IPS-15b (cell line): Measurements from ENCODE around the gene ANKRD31.

Source experiments
- H3K27me3 ChIP-seq: one replicate; pipeline ENCODE4 v1.6.1; 2013; ENCODE audit warnings: low read length; ENCODE audit not compliant: control insufficient read depth, insufficient read depth
- H3K36me3 ChIP-seq: one replicate; pipeline ENCODE4 v1.6.1; 2013; ENCODE audit warnings: low read length; ENCODE audit not compliant: control insufficient read depth, insufficient read depth
- H3K4me1 ChIP-seq: one replicate; pipeline ENCODE4 v1.6.1; 2013; ENCODE audit warnings: mild to moderate bottlenecking, low read length; ENCODE audit not compliant: control insufficient read depth, insufficient read depth
- H3K4me3 ChIP-seq: one replicate; pipeline ENCODE4 v1.5.1; 2013; ENCODE audit warnings: low read depth, low read length
- H3K9ac ChIP-seq: one replicate; pipeline ENCODE4 v1.6.1; 2013; ENCODE audit warnings: low read depth, mild to moderate bottlenecking, low read length
- H3K9me3 ChIP-seq: one replicate; pipeline ENCODE4 v1.6.1; 2013; ENCODE audit warnings: mild to moderate bottlenecking, low read length; ENCODE audit not compliant: control insufficient read depth, insufficient read depth

The ANKRD31 gene

GRCh38 chr5:75214928-75215327, 21.8 kb downstream of the ANKRD31 start:
- Histone ChIP-seq H3K36me3 (no peaks in the 10 kb centered on the region), H3K4me1 (no peaks in the 10 kb centered on the region), H3K27me3 (no peaks in the 10 kb centered on the region), H3K9me3 (no peaks in the 10 kb centered on the region), H3K9ac (no peak overlapping the region), H3K4me3 (no peak overlapping the region)

GRCh38 chr5:75214409-75214808, 22.3 kb downstream of the ANKRD31 start:
- Histone ChIP-seq H3K27me3 (no peaks in the 10 kb centered on the region), H3K9me3 (no peaks in the 10 kb centered on the region), H3K4me3 (no peak overlapping the region), H3K4me1 (no peaks in the 10 kb centered on the region), H3K36me3 (no peaks in the 10 kb centered on the region), H3K9ac (no peak overlapping the region)

- no peaks in the 10 kb centered on the region for H3K36me3 ChIP-seq
- H3K4me1 ChIP-seq: no peaks in the 10 kb centered on the region
These were observed 33.1 kb downstream of the ANKRD31 start for GRCh38 chr5:75203604-75204003.

GRCh38 chr5:75202935-75203334, 33.7 kb downstream of the ANKRD31 start:
- no peak overlapping the region for H3K9ac ChIP-seq
- no peaks in the 10 kb centered on the region for H3K9me3 ChIP-seq
- no peaks in the 10 kb centered on the region for H3K27me3 ChIP-seq
- no peak overlapping the region for H3K4me3 ChIP-seq
- no peaks in the 10 kb centered on the region for H3K4me1 ChIP-seq
- H3K36me3 ChIP-seq: no peaks in the 10 kb centered on the region

More at GRCh38 chr5:75203604-75204003, 33.1 kb downstream of the ANKRD31 start:
- Histone ChIP-seq H3K4me3 (no peak overlapping the region), H3K9ac (no peak overlapping the region), H3K9me3 (no peaks in the 10 kb centered on the region), H3K27me3 (no peaks in the 10 kb centered on the region)

GRCh38 chr5:75200776-75201175, 35.9 kb downstream of the ANKRD31 start:
- Histone ChIP-seq H3K27me3 (no peaks in the 10 kb centered on the region), H3K4me3 (no peak overlapping the region), H3K4me1 (no peaks in the 10 kb centered on the region), H3K36me3 (no peaks in the 10 kb centered on the region), H3K9me3 (no peaks in the 10 kb centered on the region), H3K9ac (no peak overlapping the region)

DNA sequence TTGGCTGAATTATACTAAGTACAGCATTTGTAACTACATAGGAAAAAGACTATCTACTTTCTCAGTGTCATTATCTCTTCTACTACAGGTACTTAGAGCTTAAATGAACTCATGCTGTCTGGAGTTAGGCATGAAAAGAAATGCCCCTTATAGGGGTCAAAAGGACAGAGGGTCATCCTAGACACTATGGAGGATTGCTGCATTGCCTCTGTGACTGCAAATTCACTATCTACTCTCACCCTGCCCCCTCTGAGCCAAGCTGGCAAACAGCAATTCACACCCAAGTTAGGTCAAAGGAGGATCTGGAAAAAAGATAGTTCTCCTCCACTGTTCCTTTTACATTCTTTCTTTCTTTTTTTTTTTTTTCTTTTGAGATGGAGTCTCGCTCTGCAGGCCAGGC, 36.7 kb downstream of the ANKRD31 start:
- Histone ChIP-seq H3K27me3 (no peaks in the 10 kb centered on the region), H3K4me1 (no peaks in the 10 kb centered on the region), H3K9me3 (no peaks in the 10 kb centered on the region), H3K4me3 (no peak overlapping the region), H3K36me3 (no peaks in the 10 kb centered on the region), H3K9ac (no peak overlapping the region)

GRCh38 chr5:75199071-75199470, 37.6 kb downstream of the ANKRD31 start:
- no peaks in the 10 kb centered on the region for H3K4me1 ChIP-seq
- H3K4me3 ChIP-seq: no peak overlapping the region
- H3K9ac ChIP-seq: no peak overlapping the region
- no peaks in the 10 kb centered on the region for H3K9me3 ChIP-seq
- H3K27me3 ChIP-seq: no peaks in the 10 kb centered on the region
- no peaks in the 10 kb centered on the region for H3K36me3 ChIP-seq

DNA sequence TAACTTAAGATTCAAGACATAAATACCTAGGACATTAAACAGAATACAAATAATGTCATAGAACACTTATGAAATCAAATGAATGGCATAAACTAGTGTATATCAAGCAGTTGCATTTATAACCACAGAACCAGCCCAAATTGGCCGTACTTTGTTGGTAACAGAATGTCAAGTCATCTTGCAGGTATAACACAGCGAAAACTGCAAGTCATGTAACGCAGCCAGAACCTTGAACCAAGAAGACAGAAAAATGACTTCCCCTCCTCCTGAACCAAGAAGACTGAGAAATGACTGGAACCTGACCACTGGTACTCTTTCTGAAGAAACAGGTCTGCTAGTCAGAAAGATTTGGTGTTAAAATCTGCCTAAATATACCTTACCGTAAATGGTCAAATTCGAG, 38.9 kb downstream of the ANKRD31 start:
- Histone ChIP-seq H3K4me3 (no peak overlapping the region), H3K4me1 (no peaks in the 10 kb centered on the region)

GRCh38 chr5:75192804-75193203, 43.9 kb downstream of the ANKRD31 start:
- Histone ChIP-seq H3K4me3 (no peak overlapping the region), H3K9me3 (no peaks in the 10 kb centered on the region), H3K9ac (no peak overlapping the region), H3K27me3 (no peaks in the 10 kb centered on the region), H3K36me3 (no peaks in the 10 kb centered on the region), H3K4me1 (no peaks in the 10 kb centered on the region)

More for the DNA sequence above, 38.9 kb downstream of the ANKRD31 start:
- no peak overlapping the region for H3K9ac ChIP-seq
- no peaks in the 10 kb centered on the region for H3K27me3 ChIP-seq
- no peaks in the 10 kb centered on the region for H3K36me3 ChIP-seq
- no peaks in the 10 kb centered on the region for H3K9me3 ChIP-seq

DNA sequence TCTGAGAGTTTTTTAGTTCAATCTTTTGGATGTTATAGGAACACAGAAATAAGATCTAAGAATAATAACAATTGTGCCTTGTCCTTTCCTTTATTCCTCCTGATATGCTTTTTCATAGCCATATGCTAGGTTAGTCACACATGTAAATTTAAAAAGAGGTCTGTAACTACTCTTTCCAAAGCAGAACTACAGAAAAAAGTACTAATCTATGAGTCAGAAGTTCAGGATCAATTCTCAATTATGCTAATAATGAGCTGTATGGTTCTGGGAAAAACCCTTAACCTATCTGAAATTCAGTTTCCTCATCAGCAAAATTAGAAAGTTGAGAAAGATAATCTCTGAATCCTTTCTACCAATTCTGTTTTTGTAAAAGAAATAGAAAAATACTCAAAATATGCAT, 44.4 kb downstream of the ANKRD31 start:
- no peaks in the 10 kb centered on the region for H3K36me3 ChIP-seq
- H3K4me3 ChIP-seq: no peak overlapping the region
- H3K9me3 ChIP-seq: no peaks in the 10 kb centered on the region

GRCh38 chr5:75190227-75190626, 46.5 kb downstream of the ANKRD31 start:
- no peak overlapping the region for H3K9ac ChIP-seq
- H3K36me3 ChIP-seq: no peaks in the 10 kb centered on the region
- no peaks in the 10 kb centered on the region for H3K4me1 ChIP-seq
- no peak overlapping the region for H3K4me3 ChIP-seq
- no peaks in the 10 kb centered on the region for H3K9me3 ChIP-seq
- H3K27me3 ChIP-seq: no peaks in the 10 kb centered on the region

More for the DNA sequence above, 44.4 kb downstream of the ANKRD31 start:
- no peak overlapping the region for H3K9ac ChIP-seq
- H3K27me3 ChIP-seq: no peaks in the 10 kb centered on the region
- H3K4me1 ChIP-seq: no peaks in the 10 kb centered on the region

GRCh38 chr5:75189353-75189752, 47.3 kb downstream of the ANKRD31 start:
- H3K4me3 ChIP-seq: no peak overlapping the region
- no peak overlapping the region for H3K9ac ChIP-seq
- no peaks in the 10 kb centered on the region for H3K9me3 ChIP-seq
- no peaks in the 10 kb centered on the region for H3K36me3 ChIP-seq
- no peaks in the 10 kb centered on the region for H3K27me3 ChIP-seq
- H3K4me1 ChIP-seq: no peaks in the 10 kb centered on the region

- Histone ChIP-seq H3K4me3 (no peak overlapping the region), H3K27me3 (no peaks in the 10 kb centered on the region), H3K9ac (no peak overlapping the region), H3K9me3 (no peaks in the 10 kb centered on the region), H3K4me1 (no peaks in the 10 kb centered on the region), H3K36me3 (no peaks in the 10 kb centered on the region)
These were observed 50.9 kb downstream of the ANKRD31 start for GRCh38 chr5:75185763-75186162.
